GM18858 (cell line): ENCODE measurements around the gene KIF18B.

Experiments used
- ATAC-seq: cut with Tn5 transposase; IDR thresholded peaks from one replicate; pipeline ENCODE4 v1.9.1; 2021; ENCODE audit not compliant: unreplicated experiment

Gene KIF18B

DNA sequence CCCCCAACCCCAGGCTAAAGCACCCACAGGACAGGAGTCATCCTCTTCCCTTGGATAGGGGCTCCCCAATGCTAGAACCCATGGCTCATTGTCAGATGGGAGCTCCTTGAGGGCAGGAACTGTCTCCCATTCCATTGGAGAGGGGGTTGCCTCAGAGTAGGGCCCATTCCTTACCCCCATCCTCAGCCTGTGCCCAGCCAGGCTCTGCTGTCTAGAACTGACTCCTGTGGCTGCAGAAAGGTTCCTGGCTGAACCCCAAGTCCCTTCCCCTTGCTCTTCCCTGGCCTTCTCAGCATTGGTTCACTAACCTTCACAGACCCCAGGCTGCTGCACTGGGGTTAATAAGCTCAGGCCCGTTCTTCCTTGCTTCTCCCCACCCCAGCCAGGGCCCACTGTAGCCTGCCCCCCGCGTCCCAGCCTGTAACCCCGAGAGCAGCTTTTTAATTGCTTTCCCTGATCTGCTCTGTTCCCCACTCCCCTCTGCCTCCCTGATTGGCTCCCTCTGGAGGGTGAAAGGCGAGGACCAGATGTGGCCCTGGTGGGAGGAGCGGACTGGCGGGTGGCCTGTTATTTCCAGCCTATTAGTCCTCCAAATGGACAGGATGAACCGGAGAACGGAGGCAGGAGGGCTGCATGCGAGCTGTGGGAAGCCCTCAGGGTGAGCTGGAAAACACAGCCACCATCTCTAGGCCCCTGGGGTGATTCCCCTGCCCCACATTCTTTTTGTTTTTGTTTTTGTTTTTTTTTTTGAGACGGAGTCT lies 26.3 kb downstream of the KIF18B start:
- no peak for ATAC-seq

DNA sequence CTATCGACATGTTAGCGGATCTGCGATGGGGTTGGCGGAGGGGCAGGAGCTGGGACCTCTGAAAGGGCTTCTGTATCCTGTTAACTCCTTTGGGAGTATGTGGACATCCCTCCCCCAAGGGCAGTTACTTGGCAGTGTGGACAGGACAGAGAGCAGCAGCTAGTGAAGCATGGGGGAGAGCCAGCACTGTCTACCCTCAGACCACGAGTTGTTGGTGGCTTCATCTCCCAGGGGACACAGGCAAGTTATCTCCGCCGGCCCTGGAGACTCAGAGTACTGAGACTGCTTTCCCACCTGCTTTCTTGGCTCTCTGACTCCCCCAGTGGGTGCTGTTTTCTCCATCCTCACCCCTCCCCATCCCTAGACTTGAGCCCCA lies 27.0 kb downstream of the KIF18B start:
- ATAC-seq = no peak

DNA sequence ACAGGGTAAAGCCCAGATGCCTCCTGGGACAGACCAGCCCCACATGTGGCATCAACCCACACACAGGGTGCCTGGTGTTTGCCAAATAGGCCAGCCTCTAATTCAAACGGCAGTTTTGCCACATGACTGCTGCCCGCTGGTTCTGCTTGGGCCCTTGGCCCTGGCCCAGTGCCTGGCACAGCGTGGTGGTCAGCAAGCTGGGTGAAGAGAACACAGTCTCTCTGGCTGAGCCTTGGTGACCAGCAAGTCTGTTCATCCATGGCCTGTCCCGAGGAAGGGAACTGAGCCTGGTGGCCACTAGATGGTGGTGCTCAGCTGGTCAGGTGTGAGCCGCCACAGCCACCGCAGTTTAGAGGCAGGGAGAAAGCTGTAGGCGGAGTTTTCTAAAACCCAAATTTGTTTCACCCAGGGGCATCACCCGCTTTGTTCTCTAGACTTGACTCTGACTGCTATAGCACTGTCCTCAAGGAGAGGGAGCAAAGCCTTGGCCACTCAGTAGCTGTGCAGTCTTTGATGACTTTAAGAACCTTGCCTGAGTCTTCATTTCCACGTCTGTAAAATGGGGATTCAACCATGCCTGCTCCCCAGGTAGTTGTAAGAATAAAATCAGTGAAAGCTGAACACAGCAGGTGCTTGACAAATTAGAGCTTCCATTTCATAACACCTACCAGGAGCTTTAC lies 27.5 kb downstream of the KIF18B start:
- no peak for ATAC-seq

GRCh38 chr17:44919411-44919810 lies 28.2 kb downstream of the KIF18B start:
- no peak for ATAC-seq

DNA sequence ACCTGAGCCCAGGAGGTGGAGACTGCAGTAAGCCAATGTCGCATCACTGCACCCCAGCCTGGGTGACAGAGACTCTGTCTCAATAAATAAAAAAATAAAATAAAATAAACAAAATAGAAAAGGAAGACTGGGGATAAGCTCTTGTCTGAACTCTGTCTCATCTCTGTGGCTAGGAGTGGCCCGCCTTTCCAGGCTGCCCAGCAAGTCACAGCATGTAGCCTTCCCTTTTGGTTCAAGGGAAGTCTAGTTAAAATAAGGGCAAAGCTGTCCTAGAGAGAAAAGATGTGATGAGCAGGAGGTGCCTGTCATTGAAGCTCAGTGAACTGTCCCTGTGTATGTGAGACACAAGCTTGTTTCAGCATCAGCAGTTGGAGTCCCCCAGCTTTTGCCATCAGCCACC lies 29.6 kb downstream of the KIF18B start:
- ATAC-seq = no peak

DNA sequence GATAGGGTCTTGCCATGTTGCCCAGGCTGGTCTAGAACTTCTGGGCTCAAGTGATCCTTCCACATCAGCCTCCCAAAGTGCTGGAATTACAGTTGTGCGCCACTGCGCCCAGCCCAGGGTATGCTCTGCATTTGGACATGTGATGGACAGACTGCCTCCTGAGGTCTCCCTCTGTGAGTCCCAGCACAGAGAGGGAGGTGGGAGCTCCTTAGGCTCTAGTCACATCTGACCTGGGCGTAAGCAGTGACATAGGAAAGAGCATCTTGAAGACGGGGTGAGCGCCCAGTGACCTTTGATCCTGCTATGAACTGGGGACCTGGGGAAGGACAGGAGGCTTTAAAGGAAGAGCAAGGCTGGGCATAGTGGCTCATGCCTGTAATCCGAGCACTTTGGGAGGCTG lies 30.1 kb downstream of the KIF18B start:
- no peak for ATAC-seq

DNA sequence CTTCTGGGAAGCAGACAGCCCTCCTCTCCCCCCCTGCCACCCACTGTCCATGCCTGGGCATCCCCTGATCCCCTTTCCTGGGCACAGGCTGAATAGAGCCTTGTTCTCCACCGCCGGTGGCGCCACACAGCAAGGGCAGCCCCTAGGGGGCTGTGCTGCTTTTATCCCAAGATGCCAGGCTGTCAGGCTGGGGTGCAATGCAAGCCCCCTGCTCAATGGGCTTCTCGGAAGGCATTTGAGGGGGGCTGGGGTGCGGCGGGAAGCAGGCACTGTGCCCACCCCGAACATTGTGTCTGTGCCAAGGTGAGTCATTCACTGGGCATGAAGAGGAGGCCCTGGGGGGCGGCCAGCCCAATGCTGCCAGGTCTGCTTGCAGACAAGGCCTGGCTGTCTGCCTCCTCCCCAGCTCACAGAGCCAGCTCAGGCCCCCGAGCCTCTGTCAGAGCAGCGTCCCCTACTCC lies 30.8 kb downstream of the KIF18B start:
- ATAC-seq = no peak

- ATAC-seq = no peak
Measured at GRCh38 chr17:44915862-44916780, 31.5 kb downstream of the KIF18B start.

GRCh38 chr17:44915321-44915726 lies 32.2 kb downstream of the KIF18B start, which contains the start of gene GFAP:
GFAP (minus strand) TSS chr17:44915500; CDS start chr17:44915486, 14 bp downstream.
- no peak for ATAC-seq

DNA sequence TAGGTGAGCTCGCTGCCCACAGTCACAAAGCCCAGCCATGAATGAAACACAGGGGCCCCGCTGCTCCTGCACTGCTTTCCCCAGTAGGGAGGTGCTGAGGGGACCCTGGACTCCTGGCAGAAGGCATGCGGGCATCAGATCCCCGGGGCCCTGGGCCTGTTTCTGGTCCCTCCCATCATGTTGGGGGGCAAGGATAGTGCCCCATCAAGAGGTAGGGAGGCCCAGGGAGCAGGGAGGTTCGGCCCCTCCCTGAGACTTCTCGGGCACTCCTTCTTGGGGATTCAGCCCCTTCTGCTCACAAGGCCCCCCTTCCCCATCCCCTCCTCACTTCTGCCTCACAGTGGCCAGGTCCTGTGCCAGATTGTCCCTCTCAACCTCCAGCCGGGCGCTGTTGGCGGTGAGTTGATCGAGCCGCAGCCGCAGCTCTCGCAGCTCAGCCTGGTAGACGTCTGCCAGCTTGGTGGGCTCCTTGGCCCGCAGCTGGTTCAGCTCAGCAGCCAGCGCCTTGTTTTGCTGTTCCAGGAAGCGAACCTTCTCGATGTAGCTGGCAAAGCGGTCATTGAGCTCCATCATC lies 32.8 kb downstream of the KIF18B start:
- no peak for ATAC-seq

- ATAC-seq = no peak
Measured at GRCh38 chr17:44914148-44914547, 33.4 kb downstream of the KIF18B start.

GRCh38 chr17:44913676-44914075 lies 33.9 kb downstream of the KIF18B start:
- no peak for ATAC-seq

- ATAC-seq = no peak
Measured at GRCh38 chr17:44912763-44913544, 34.6 kb downstream of the KIF18B start.

- ATAC-seq = no peak
Measured at GRCh38 chr17:44911133-44912001, 36.2 kb downstream of the KIF18B start.

DNA sequence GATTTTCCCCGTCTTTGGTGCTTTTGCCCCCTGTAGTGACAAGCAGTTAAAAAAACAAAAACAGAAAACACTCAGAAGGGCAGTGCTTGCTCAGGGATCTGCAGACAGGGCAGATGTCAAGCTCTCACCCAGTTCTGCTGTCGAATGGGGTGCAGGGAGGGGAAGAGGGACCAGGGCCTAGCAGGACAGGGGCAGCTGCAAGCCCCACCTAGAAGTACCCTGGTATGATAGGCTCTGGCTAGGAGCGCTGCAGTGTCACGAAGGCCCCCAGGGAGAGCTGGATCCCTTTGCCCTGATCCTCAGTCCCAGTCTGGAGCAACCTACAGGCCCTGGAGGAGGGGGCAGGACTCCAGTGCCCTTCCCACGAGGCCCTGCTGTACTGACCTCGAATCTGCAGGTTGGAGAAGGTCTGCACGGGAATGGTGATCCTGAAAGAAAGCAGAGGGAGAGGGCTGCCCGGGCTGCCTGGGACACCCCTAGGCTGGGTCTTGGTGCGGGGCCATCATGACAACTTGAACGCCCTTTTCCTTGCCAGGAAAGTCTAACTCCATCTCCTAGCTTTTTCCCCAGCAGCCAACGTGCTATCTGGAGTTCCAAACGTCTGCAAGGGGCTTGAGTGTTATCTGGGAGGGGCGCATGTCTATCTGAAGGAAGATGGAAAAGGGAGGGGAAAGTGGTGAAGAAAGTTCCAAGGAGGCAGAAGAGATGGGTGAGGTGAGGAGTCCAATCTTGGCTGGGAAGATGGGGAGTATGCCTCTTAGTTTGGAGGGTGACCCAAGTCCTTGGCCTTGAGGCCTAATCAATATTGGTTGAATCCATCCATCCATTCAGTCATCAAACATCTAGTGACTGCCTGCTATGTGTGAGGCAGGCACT lies 37.1 kb downstream of the KIF18B start:
- ATAC-seq = no peak

- no peak for ATAC-seq
Measured at GRCh38 chr17:44909681-44910144, 37.9 kb downstream of the KIF18B start.

- ATAC-seq = no peak
Measured at GRCh38 chr17:44908761-44909326, 38.7 kb downstream of the KIF18B start.
